Endothelial cell of umbilical vein (primary cell): ENCODE data around the gene PRKCZ. TPM values are rescaled to one million over a fixed set of nuclear protein-coding genes. Genes with fewer than 3 reads are reported as not detected.
A peak's percentile ranks its signal among the peaks of the same experiment; 100 is the strongest.

Experiments
- BruUV-seq: library from RNA; stranded (reverse); fragments of 400-500 nt; replicated peaks from 2 replicates; lab custom pipeline; 2021; lab: Mats Ljungman, UMichigan
- CTCF ChIA-PET: fragments of 300-600, 350-600 bp; sonication (Branson Sonifier 250); formaldehyde crosslinking; loops from one replicate; lab custom pipeline; 2021; ENCODE audit warnings: antibody characterized with exemption, inconsistent platforms; lab: Charles Lee
- POLR2A ChIA-PET: fragments of 300-600, 350-600 bp; sonication (Branson Sonifier 250); formaldehyde crosslinking; loops from one replicate; lab custom pipeline; 2021; ENCODE audit warnings: antibody characterized with exemption, inconsistent platforms; lab: Charles Lee
- DNase-seq: peaks from one replicate; pipeline ENCODE4 v3.0.0-alpha.2; 2011; ENCODE audit warnings: low read depth, low spot score
- FAIRE-seq: peaks from 2 replicates; lab custom pipeline; 2011; peaks lifted over from hg19 to GRCh38; lab: Jason Lieb, UNC
- H2AFZ ChIP-seq: 2 replicates; pipeline ENCODE4 v1.6.0; 2012; ENCODE audit warnings: low read depth, low read length, control low read depth, inconsistent platforms
- H3K27ac ChIP-seq: 2 replicates; pipeline ENCODE4 v1.5.1; 2011; ENCODE audit warnings: low read depth, mild to moderate bottlenecking, control low read depth, low read length, moderate library complexity; ENCODE audit not compliant: insufficient read depth
- H3K27me3 ChIP-seq, 2 experiments: 2 replicates each; pipeline versions ENCODE4 v1.6.0 to v1.6.1; 2011; ENCODE audit warnings: low read length in 2 of 2, mixed read lengths in 1 of 2; ENCODE audit not compliant: control insufficient read depth in 2 of 2, insufficient read depth in 2 of 2
- H3K36me3 ChIP-seq, 2 experiments: 2 replicates in 1 of 2; 3 replicates in 1 of 2; pipeline ENCODE4 v1.5.1; 2011; ENCODE audit warnings: low read length in 2 of 2, mild to moderate bottlenecking in 1 of 2, moderate library complexity in 1 of 2; ENCODE audit not compliant: control insufficient read depth in 2 of 2, insufficient read depth in 2 of 2; ENCODE audit errors: extremely low read depth in 1 of 2
- H3K4me1 ChIP-seq: 3 replicates; pipeline ENCODE4 v1.5.1; 2011; ENCODE audit warnings: mild to moderate bottlenecking, low read length; ENCODE audit not compliant: control insufficient read depth, insufficient read depth; ENCODE audit errors: extremely low read depth
- H3K4me2 ChIP-seq: 2 replicates; pipeline ENCODE4 v1.6.1; 2011; ENCODE audit warnings: low read length, control low read depth, mixed read lengths; ENCODE audit not compliant: insufficient read depth
- H3K4me3 ChIP-seq, 3 experiments: fragments of 200-600 bp in 1 of 3; sonication (generic), shearing (Covaris generic) in 1 of 3; replicated peaks in 1 of 3; 2 replicates each; pipeline ENCODE4 v1.5.1; 2011 to 2016; ENCODE audit warnings: control low read depth in 3 of 3, low read length in 3 of 3, mild to moderate bottlenecking in 2 of 3, inconsistent platforms in 1 of 3, low read depth in 1 of 3, moderate library complexity in 1 of 3; ENCODE audit not compliant: insufficient read depth in 1 of 3
- H3K79me2 ChIP-seq: 2 replicates; pipeline ENCODE4 v1.6.0; 2012; ENCODE audit warnings: low read length, inconsistent platforms; ENCODE audit not compliant: control insufficient read depth, insufficient read depth
- H3K9ac ChIP-seq: replicated peaks from 2 replicates; pipeline ENCODE3; 2011; ENCODE audit warnings: low read length, control low read depth; ENCODE audit not compliant: insufficient read depth; ENCODE audit errors: extremely low read depth
- H3K9me1 ChIP-seq: replicated peaks from 3 replicates; pipeline ENCODE4 v1.6.0; 2011; ENCODE audit warnings: mild to moderate bottlenecking, low read length; ENCODE audit not compliant: control insufficient read depth, insufficient read depth; ENCODE audit errors: extremely low read depth
- H3K9me3 ChIP-seq: replicated peaks from 2 replicates; pipeline ENCODE4 v1.5.1; 2012; ENCODE audit warnings: low read length, inconsistent platforms; ENCODE audit not compliant: control insufficient read depth, insufficient read depth
- H4K20me1 ChIP-seq: replicated peaks from 2 replicates; pipeline ENCODE3; 2011; ENCODE audit warnings: mild to moderate bottlenecking, low read length; ENCODE audit not compliant: control insufficient read depth, insufficient read depth; ENCODE audit errors: extremely low read depth
- FOS ChIP-seq: IDR thresholded peaks from 2 replicates; pipeline ENCODE4 v1.6.1; 2011; ENCODE audit warnings: mild to moderate bottlenecking, low read length, moderate library complexity, borderline replicate concordance; ENCODE audit not compliant: insufficient read depth
- MYC ChIP-seq: IDR thresholded peaks from one replicate; pipeline ENCODE4 v1.6.1; 2011; ENCODE audit warnings: mild to moderate bottlenecking, low read depth, low read length
- POLR2A ChIP-seq: IDR thresholded peaks from 2 replicates; pipeline ENCODE4 v1.6.1; 2012; ENCODE audit warnings: low read depth, mild to moderate bottlenecking, control low read depth, low read length
- dilution Hi-C: fragments of 300-500 bp; cut with MboI; formaldehyde crosslinking; loops from one replicate; pipeline ENCODE4 v1.15.0; 2019; ENCODE audit warnings: low sequenced_read_pairs; ENCODE audit not compliant: extremely low pct_ligation_motif_present
- intact Hi-C: fragments of 100-400 bp; cut with micrococcal nuclease; formaldehyde crosslinking; loops from one replicate; pipeline ENCODE4 v1.10.0; 2022
- polyA plus RNA-seq, 4 experiments: library from polyadenylated mRNA; depleted of rRNA in 3 of 4; stranded (reverse) in 3 of 4; unstranded in 1 of 4; fragments of >200 nt; gene quantifications; 2 replicates each; pipeline versions ENCODE4 v1.2.1 to v1.2.3, GENCODE V29; 2011 to 2012; ENCODE audit warnings: missing spikeins in 1 of 4
- total RNA-seq: library from RNA; stranded (reverse); gene quantifications from 2 replicates; pipeline ENCODE4 v1.2.3, GENCODE V29; 2021
- TF ChIP-seq, protein P1 (sequence below): IDR thresholded peaks from 2 replicates; pipeline ENCODE4 v1.6.1; 2011; ENCODE audit not compliant: insufficient read depth, insufficient read length
- TF ChIP-seq, protein P2 (sequence below), 2 donors: IDR thresholded peaks; 1 replicate in 1 of 2; 2 replicates in 1 of 2; pipeline ENCODE4 v1.5.1; 2011; ENCODE audit warnings: low read length in 2 of 2, mild to moderate bottlenecking in 2 of 2, moderate library complexity in 2 of 2, control low read depth in 1 of 2, inconsistent platforms in 1 of 2, low read depth in 1 of 2; ENCODE audit not compliant: insufficient read depth in 1 of 2; ENCODE audit errors: extremely low read depth in 1 of 2

The PRKCZ gene
- total and polyA plus RNA-seq, 2 donors (not counting 3 experiments of a cell fraction or from before 2014, with no cell fraction given): 0.22 to 1.7 TPM

DNA sequence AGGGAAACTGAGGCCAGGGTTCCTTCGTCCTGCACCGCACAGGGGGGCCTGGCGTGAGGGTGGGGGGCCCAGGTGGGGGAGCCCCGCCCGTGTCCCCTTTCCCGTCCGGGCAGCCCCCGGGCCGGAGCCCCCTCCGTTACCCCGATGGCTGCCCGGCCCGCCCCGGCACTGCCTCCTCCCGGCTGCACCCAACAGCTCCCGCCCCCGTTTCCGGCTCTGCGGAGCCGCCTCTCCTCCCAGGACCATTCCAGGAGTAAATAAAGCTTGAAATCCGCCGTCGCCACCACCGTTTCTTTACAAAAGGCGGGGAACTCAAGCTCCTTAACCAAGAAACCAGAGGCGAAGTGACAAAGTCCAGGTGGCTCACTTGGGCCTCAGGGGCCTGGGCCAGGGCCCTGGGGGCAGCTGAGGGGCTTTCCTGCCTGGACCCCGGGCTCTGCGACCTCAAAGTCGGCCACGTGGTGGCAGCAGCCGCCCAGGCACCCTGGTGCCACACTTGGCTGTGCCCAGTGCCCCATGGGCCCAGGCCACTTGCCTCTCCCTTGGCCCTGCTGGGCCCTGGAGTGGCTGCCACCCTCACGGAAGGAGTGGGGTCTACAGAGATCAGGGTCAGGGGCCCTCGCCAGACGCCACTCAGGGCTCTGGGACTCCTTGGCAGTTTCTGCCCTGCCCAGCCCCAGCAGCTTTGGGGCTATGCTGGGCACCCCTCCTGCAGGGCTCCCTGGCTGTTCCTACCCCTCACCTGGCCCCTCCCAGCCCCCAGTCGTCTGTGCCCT, 144.9 kb downstream of the PRKCZ start:
- POLR2A ChIA-PET: interaction anchor here (0.7 to 1.1 kb wide), 4 partner anchors 10 to 186 kb away, joined by 3 to 15 read pairs (median 7); no protein-coding TSS in a partner anchor
- peaks cover 19% of the 10 kb centered on the region for H3K4me1 ChIP-seq
- H3K36me3 ChIP-seq: no peaks in the 10 kb centered on the region
- intact Hi-C loops (loop anchor here (1.0 to 10.0 kb wide), 11 partner anchors 17 to 1230 kb away; partner anchors contain the start of genes MORN1, PRXL2B and RER1), dilution Hi-C loops (loop anchor here (10.0 kb wide), 1 partner anchor 180 kb away; no protein-coding TSS in a partner anchor)
- H3K4me3 ChIP-seq: peak overlapping the region; percentile 71 to 92 (median 73)
- H4K20me1 ChIP-seq: no peaks in the 10 kb centered on the region
- peak overlapping the region; percentile 95 for H2AFZ ChIP-seq
- no peaks in the 10 kb centered on the region for H3K27me3 ChIP-seq
- H3K9me3 ChIP-seq: no peaks in the 10 kb centered on the region
- H3K79me2 ChIP-seq: peaks cover 13% of the 10 kb centered on the region
- peak overlapping the region; percentile 78 for H3K27ac ChIP-seq
- peak overlapping the region; percentile 61 for H3K9ac ChIP-seq
- peak; percentile 89 for FAIRE-seq
- BruUV-seq: no TSS peak
- TF ChIP-seq, protein P1, sequence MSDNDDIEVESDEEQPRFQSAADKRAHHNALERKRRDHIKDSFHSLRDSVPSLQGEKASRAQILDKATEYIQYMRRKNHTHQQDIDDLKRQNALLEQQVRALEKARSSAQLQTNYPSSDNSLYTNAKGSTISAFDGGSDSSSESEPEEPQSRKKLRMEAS: peak; percentile 80
- TF ChIP-seq POLR2A: peak; percentile 62
- TF ChIP-seq MYC: no peak
- no peak for TF ChIP-seq FOS
- TF ChIP-seq, protein P2, sequence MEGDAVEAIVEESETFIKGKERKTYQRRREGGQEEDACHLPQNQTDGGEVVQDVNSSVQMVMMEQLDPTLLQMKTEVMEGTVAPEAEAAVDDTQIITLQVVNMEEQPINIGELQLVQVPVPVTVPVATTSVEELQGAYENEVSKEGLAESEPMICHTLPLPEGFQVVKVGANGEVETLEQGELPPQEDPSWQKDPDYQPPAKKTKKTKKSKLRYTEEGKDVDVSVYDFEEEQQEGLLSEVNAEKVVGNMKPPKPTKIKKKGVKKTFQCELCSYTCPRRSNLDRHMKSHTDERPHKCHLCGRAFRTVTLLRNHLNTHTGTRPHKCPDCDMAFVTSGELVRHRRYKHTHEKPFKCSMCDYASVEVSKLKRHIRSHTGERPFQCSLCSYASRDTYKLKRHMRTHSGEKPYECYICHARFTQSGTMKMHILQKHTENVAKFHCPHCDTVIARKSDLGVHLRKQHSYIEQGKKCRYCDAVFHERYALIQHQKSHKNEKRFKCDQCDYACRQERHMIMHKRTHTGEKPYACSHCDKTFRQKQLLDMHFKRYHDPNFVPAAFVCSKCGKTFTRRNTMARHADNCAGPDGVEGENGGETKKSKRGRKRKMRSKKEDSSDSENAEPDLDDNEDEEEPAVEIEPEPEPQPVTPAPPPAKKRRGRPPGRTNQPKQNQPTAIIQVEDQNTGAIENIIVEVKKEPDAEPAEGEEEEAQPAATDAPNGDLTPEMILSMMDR (IDR thresholded peaks at IDR 0.05; ENCODE audit: extremely low read depth in 1 of 2, insufficient read depth in 1 of 2, low read depth in 1 of 2, low read length in 2 of 2): peak; percentile 96 to 97
- H3K9me1 ChIP-seq: no peaks in the 10 kb centered on the region
- DNase-seq: peak; percentile 86
- CTCF ChIA-PET: interaction anchor here (0.7 to 12.3 kb wide), 36 partner anchors 9 to 1229 kb away, joined by 3 to 631 read pairs (median 7); partner anchors contain the start of genes MORN1, PANK4, PEX10 and RER1
- peak overlapping the region; percentile 97 for H3K4me2 ChIP-seq
